Spleen (tissue), 7 donors: ENCODE data around the gene RALB.

Source experiments
- CTCF ChIP-seq, 11 experiments: fragments of 200-600 bp in 7 of 11; fragments of 450-650 bp in 4 of 11; sonication (generic) in 4 of 11; IDR thresholded peaks in 8 of 11; conservative IDR thresholded peaks in 3 of 11; 1 replicate in 7 of 11; 2 replicates in 4 of 11; pipeline versions ENCODE4 v1.4.0 to v1.8.0; 2016 to 2021; ENCODE audit warnings: antibody characterized with exemption in 11 of 11, inconsistent platforms in 4 of 11, mild to moderate bottlenecking in 1 of 11
- POLR2AphosphoS5 ChIP-seq, 3 donors: sonication (generic); formaldehyde crosslinking; IDR thresholded peaks; one replicate each; pipeline ENCODE4 v1.5.1; 2017; ENCODE audit warnings: antibody characterized with exemption in 3 of 3
- donor health status: DM: no; HTN: no; CAD: no; lungs with moderate emphysema.
- donor health status: DM: no; HTN: no; CAD: no.
- donor health status: DM: no; HTN: no; CAD: no.

- no peak for TF ChIP-seq CTCF (IDR thresholded peaks at IDR 0.05 in 8 of 11, conservative IDR thresholded peaks at IDR 0.05 in 3 of 11)
- TF ChIP-seq POLR2AphosphoS5 (IDR thresholded peaks at IDR 0.05), result peak in 1 of 3 donors; percentile 44
Measured at GRCh38 chr2:120204417-120204816, 48.2 kb upstream of the RALB start.
